B cell (primary cell): ENCODE measurements around the gene TMEM131. TPM values are rescaled to one million over a fixed set of nuclear protein-coding genes. Genes with fewer than 3 reads are reported as not detected.
A peak's percentile ranks its signal among the peaks of the same experiment; 100 is the strongest.

Experiments used
- ATAC-seq: fragments of 200-7000 bp; cut with Tn5 transposase; one replicate; pipeline ENCODE4 v1.10.0; 2021; ENCODE audit warnings: low read depth, mild to moderate bottlenecking, moderate number of reproducible peaks, moderate library complexity
- CTCF ChIA-PET: fragments of 350-600 bp; sonication (Branson Sonifier 250); formaldehyde crosslinking; loops from one replicate; lab custom pipeline; 2021; ENCODE audit warnings: antibody characterized with exemption, inconsistent platforms; lab: Charles Lee
- POLR2A ChIA-PET: fragments of 350-600 bp; sonication (Branson Sonifier 250); formaldehyde crosslinking; loops from one replicate; lab custom pipeline; 2021; ENCODE audit warnings: antibody characterized with exemption; lab: Charles Lee
- DNase-seq: peaks from one replicate; pipeline ENCODE4 v3.0.0; 2013
- H2AFZ ChIP-seq: 2 replicates; pipeline ENCODE4 v1.6.1; 2012; ENCODE audit warnings: mild to moderate bottlenecking, low read depth, low read length; ENCODE audit not compliant: insufficient read depth, poor library complexity, severe bottlenecking
- H3K27ac ChIP-seq, 2 donors: 1 replicate in 1 of 2; 2 replicates in 1 of 2; pipeline ENCODE4 v1.5.1; 2012 to 2013; ENCODE audit warnings: low read length in 2 of 2, mild to moderate bottlenecking in 2 of 2, moderate library complexity in 1 of 2
- H3K27me3 ChIP-seq, 4 experiments: fragments of 200-600 bp in 1 of 4; sonication (generic) in 1 of 4; replicated peaks in 1 of 4; 1 replicate in 2 of 4; 2 replicates in 2 of 4; pipeline versions ENCODE4 v1.6.1 to v1.7.0; 2013 to 2016; ENCODE audit warnings: low read length in 3 of 4, mild to moderate bottlenecking in 2 of 4, mixed read lengths in 1 of 4, moderate library complexity in 1 of 4; ENCODE audit not compliant: insufficient read depth in 4 of 4, control insufficient read depth in 3 of 4; ENCODE audit errors: control extremely low read depth in 1 of 4
- H3K36me3 ChIP-seq, 2 experiments: replicated peaks in 1 of 2; 1 replicate in 1 of 2; 2 replicates in 1 of 2; pipeline versions ENCODE4 v1.6.1 to v1.7.1; 2013; ENCODE audit warnings: low read length in 1 of 2; ENCODE audit not compliant: insufficient read depth in 2 of 2, control insufficient read depth in 1 of 2; ENCODE audit errors: control extremely low read depth in 1 of 2, extremely low read depth in 1 of 2
- H3K4me1 ChIP-seq, 2 donors: fragments of 200-600 bp in 1 of 2; sonication (generic) in 1 of 2; 1 replicate in 1 of 2; 2 replicates in 1 of 2; pipeline versions ENCODE4 v1.5.1 to v1.6.1; 2013 to 2017; ENCODE audit warnings: low read length in 2 of 2; ENCODE audit not compliant: control insufficient read depth in 2 of 2, insufficient read depth in 2 of 2
- H3K4me2 ChIP-seq: replicated peaks from 2 replicates; pipeline ENCODE3; 2012; ENCODE audit warnings: mild to moderate bottlenecking, low read depth, low read length; ENCODE audit not compliant: poor library complexity, severe bottlenecking
- H3K4me3 ChIP-seq, 5 experiments: fragments of 200-600 bp in 1 of 5; sonication (generic) in 1 of 5; 1 replicate in 3 of 5; 2 replicates in 2 of 5; pipeline versions ENCODE4 v1.5.1 to v1.7.0; 2011 to 2016; ENCODE audit warnings: low read length in 4 of 5, mild to moderate bottlenecking in 4 of 5, low read depth in 2 of 5, control low read depth in 1 of 5, moderate library complexity in 1 of 5; ENCODE audit not compliant: insufficient read depth in 1 of 5; ENCODE audit errors: control extremely low read depth in 1 of 5, extremely low read depth in 1 of 5
- H3K79me2 ChIP-seq: fragments of 200-600 bp; sonication (generic); one replicate; pipeline ENCODE4 v1.6.0; 2016; ENCODE audit warnings: low read length; ENCODE audit not compliant: control insufficient read depth, insufficient read depth
- H3K9ac ChIP-seq: fragments of 200-600 bp; sonication (generic); 2 replicates; pipeline ENCODE4 v1.6.1; 2017; ENCODE audit warnings: mild to moderate bottlenecking, low read length, moderate library complexity
- H3K9me3 ChIP-seq, 3 donors: one replicate each; pipeline versions ENCODE4 v1.6.1 to v1.7.1; 2013; ENCODE audit warnings: low read length in 2 of 3; ENCODE audit not compliant: control insufficient read depth in 2 of 3, insufficient read depth in 1 of 3; ENCODE audit errors: control extremely low read depth in 1 of 3
- H4K20me1 ChIP-seq: 2 replicates; pipeline ENCODE4 v1.6.0; 2012; ENCODE audit warnings: mild to moderate bottlenecking, low read length; ENCODE audit not compliant: insufficient read depth, control insufficient read depth, poor library complexity, severe bottlenecking
- H3K27ac Mint-ChIP-seq: one replicate; pipeline ENCODE4 v1.8.0; 2021; ENCODE audit warnings: mixed read lengths
- H3K27me3 Mint-ChIP-seq: one replicate; pipeline ENCODE4 v1.8.0; 2021; ENCODE audit warnings: mixed read lengths
- H3K4me1 Mint-ChIP-seq: one replicate; pipeline ENCODE4 v1.8.0; 2021; ENCODE audit warnings: mixed read lengths
- H3K4me3 Mint-ChIP-seq: one replicate; pipeline ENCODE4 v1.8.0; 2021; ENCODE audit warnings: mixed read lengths
- H3K9me3 Mint-ChIP-seq: one replicate; pipeline ENCODE4 v1.8.0; 2022; ENCODE audit warnings: mixed read lengths; ENCODE audit not compliant: insufficient read depth
- EZH2 ChIP-seq: IDR thresholded peaks from 2 replicates; pipeline ENCODE4 v1.6.1; 2012; ENCODE audit warnings: borderline replicate concordance, low read depth, mild to moderate bottlenecking, moderate library complexity, low read length; ENCODE audit not compliant: insufficient read depth, poor library complexity, severe bottlenecking
- WGBS: methylation state at CpG from one replicate; pipeline ENCODE4 v1.1.5; 2013; ENCODE audit warnings: missing lambda C conversion rate; ENCODE audit not compliant: insufficient coverage; 5-methylcytosine and 5-hydroxymethylcytosine counted together
- intact Hi-C: fragments of 100-400 bp; cut with micrococcal nuclease; formaldehyde crosslinking; loops from one replicate; pipeline ENCODE4 v1.10.0; 2022
- polyA plus RNA-seq: library from polyadenylated mRNA; depleted of rRNA; stranded (reverse); fragments of >200 nt; gene quantifications from 2 replicates; pipeline ENCODE4 v1.2.3, GENCODE V29; 2012
- total RNA-seq, 2 donors: library from RNA; stranded (reverse); fragments of 120-200 nt in 1 of 2; gene quantifications; 1 replicate in 1 of 2; 2 replicates in 1 of 2; pipeline versions ENCODE4 v1.2.3 to v1.2.4, GENCODE V29; 2013 to 2022
- TF ChIP-seq, protein P1 (sequence below): fragments of 200-600 bp; IDR thresholded peaks from one replicate; pipeline ENCODE4 v1.8.0; 2022; ENCODE audit warnings: antibody characterized with exemption, mild to moderate bottlenecking

TMEM131 gene
- total and polyA plus RNA-seq, 2 donors (not counting 1 experiment from before 2014, with no cell fraction given): 24.3 to 101 TPM

DNA sequence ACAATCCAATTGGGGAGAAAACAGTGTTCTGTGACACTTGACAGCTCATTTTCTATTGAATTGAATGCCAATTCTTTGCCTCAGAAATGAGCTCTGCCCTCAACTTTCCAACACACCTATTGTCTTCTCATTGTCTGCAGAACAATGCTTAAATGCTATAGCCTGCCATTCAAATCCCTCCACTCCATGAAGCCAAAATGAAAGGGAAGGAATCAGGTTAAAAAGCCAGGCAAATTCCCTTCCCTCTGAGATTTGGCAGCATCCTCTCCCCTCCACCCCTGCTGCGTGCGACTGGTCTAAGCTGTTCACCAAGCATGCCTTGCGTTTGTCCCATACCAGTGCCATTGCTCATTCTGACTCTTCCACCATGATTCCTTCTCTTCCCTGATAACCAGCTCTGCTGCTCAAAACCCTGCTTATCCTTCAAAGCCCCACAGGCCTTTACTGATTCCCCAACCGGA, 32.4 kb upstream of the TMEM131 start:
- peak overlapping the region; percentile 74 for H3K4me2 ChIP-seq
- H2AFZ ChIP-seq: no peak overlapping the region
- peaks cover 45 to 60% of the 10 kb centered on the region in 2 donors for H3K4me1 ChIP-seq
- POLR2A ChIA-PET: interaction anchor here (1.2 to 3.0 kb wide), 2 partner anchors 15 to 33 kb away, joined by 4 to 16 read pairs; no protein-coding TSS in a partner anchor
- DNase-seq: no peak
- peak overlapping the region; percentile 84 for H3K4me3 Mint-ChIP-seq
- H3K27me3 ChIP-seq: no peaks in the 10 kb centered on the region
- peak overlapping the region; percentile 80 to 82 for H3K27ac ChIP-seq
- peaks cover 45% of the 10 kb centered on the region for H3K4me1 Mint-ChIP-seq
- H3K4me3 ChIP-seq: peak overlapping the region in 4 of 5 experiments; percentile 19 to 58 (median 26)
- H3K27ac Mint-ChIP-seq: peak overlapping the region; percentile 88
- peaks cover 4% of the 10 kb centered on the region for H3K79me2 ChIP-seq
- WGBS: 91% methylated on average over 4 of the region's 4 CpGs
- TF ChIP-seq EZH2: no peak
- TF ChIP-seq, protein P1, sequence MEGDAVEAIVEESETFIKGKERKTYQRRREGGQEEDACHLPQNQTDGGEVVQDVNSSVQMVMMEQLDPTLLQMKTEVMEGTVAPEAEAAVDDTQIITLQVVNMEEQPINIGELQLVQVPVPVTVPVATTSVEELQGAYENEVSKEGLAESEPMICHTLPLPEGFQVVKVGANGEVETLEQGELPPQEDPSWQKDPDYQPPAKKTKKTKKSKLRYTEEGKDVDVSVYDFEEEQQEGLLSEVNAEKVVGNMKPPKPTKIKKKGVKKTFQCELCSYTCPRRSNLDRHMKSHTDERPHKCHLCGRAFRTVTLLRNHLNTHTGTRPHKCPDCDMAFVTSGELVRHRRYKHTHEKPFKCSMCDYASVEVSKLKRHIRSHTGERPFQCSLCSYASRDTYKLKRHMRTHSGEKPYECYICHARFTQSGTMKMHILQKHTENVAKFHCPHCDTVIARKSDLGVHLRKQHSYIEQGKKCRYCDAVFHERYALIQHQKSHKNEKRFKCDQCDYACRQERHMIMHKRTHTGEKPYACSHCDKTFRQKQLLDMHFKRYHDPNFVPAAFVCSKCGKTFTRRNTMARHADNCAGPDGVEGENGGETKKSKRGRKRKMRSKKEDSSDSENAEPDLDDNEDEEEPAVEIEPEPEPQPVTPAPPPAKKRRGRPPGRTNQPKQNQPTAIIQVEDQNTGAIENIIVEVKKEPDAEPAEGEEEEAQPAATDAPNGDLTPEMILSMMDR: no peak
- H4K20me1 ChIP-seq: no peaks in the 10 kb centered on the region
- no peaks in the 10 kb centered on the region for H3K9me3 Mint-ChIP-seq
- no peak for ATAC-seq
- no peaks in the 10 kb centered on the region for H3K27me3 Mint-ChIP-seq
- CTCF ChIA-PET: interaction anchor here (0.8 to 2.0 kb wide), 7 partner anchors 9 to 221 kb away, joined by 3 to 11 read pairs (median 4); no protein-coding TSS in a partner anchor
- intact Hi-C loops: no loop called here
- H3K36me3 ChIP-seq: no peaks in the 10 kb centered on the region
- H3K9ac ChIP-seq: peak overlapping the region; percentile 54
- no peaks in the 10 kb centered on the region for H3K9me3 ChIP-seq

DNA sequence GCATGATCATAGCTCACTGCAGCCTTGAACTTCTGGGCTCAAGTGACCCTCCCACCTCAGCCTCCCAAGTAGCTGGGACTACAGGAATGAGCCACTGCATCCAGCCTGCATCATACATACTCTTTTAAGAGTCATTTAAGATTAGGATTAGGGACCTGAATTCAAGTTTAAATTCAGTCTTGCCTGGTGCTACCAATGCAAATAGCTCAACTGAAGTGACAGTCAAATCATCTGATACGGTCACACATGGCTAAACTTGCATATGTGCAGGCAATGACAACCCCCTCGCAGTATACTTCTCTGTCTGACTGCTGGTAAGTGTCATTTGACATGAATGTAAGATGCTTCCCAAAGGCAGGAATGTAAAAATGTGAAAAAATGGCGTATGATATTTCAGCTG, 31.8 kb upstream of the TMEM131 start:
- Histone ChIP-seq H4K20me1 (no peaks in the 10 kb centered on the region), H2AFZ (no peak overlapping the region), H3K79me2 (peaks cover 4% of the 10 kb centered on the region), H3K4me1 (peaks cover 46 to 62% of the 10 kb centered on the region in 2 donors), H3K4me2 (peak overlapping the region; percentile 74), H3K27me3 (no peaks in the 10 kb centered on the region), H3K9me3 (no peaks in the 10 kb centered on the region), H3K9ac (peak overlapping the region; percentile 54), H3K36me3 (no peaks in the 10 kb centered on the region), H3K27ac (peak overlapping the region; percentile 80 to 82), H3K4me3 (peak overlapping the region; percentile 11 to 58 (median 19))
- Mint-ChIP-seq H3K4me1 (peaks cover 46% of the 10 kb centered on the region), H3K27me3 (no peaks in the 10 kb centered on the region), H3K9me3 (peaks cover 1% of the 10 kb centered on the region), H3K4me3 (peak overlapping the region; percentile 84), H3K27ac (peak overlapping the region; percentile 88)
- 17% methylated on average over 3 of the region's 3 CpGs for WGBS
- no peak for TF ChIP-seq EZH2
- TF ChIP-seq, protein P1: no peak
- ChIA-PET POLR2A (interaction anchor here (1.2 to 3.0 kb wide), 2 partner anchors 15 to 33 kb away, joined by 4 to 16 read pairs; no protein-coding TSS in a partner anchor), CTCF (interaction anchor here (0.8 to 2.0 kb wide), 8 partner anchors 10 to 221 kb away, joined by 3 to 11 read pairs (median 4); no protein-coding TSS in a partner anchor)
- ATAC-seq (peak; percentile 75), DNase-seq (peak; percentile 85)
- intact Hi-C loops: loop anchor here (1.0 to 2.0 kb wide), 5 partner anchors 12 to 107 kb away; partner anchors contain the start of genes TMEM131 and VWA3B
